GM12865 (cell line): Measurements from ENCODE around the gene GBA2.

Source experiments
- DNase-seq: peaks from one replicate; pipeline ENCODE4 v3.0.0; 2010; ENCODE audit warnings: low read depth
- H3K4me3 ChIP-seq: 2 replicates; pipeline ENCODE4 v1.5.1; 2011; ENCODE audit warnings: mild to moderate bottlenecking, low read depth, low read length, control low read depth
- TF ChIP-seq, protein P1 (sequence below): IDR thresholded peaks from 2 replicates; pipeline ENCODE4 v1.5.1; 2011; ENCODE audit warnings: low read length, control low read depth, low read depth, inconsistent platforms; ENCODE audit not compliant: insufficient read depth; ENCODE audit errors: missing control alignments

Gene GBA2

GRCh38 chr9:35757226-35757891 lies 8.3 kb upstream of the GBA2 start:
- peak overlapping the region; percentile 57 for H3K4me3 ChIP-seq
- TF ChIP-seq, protein P1, sequence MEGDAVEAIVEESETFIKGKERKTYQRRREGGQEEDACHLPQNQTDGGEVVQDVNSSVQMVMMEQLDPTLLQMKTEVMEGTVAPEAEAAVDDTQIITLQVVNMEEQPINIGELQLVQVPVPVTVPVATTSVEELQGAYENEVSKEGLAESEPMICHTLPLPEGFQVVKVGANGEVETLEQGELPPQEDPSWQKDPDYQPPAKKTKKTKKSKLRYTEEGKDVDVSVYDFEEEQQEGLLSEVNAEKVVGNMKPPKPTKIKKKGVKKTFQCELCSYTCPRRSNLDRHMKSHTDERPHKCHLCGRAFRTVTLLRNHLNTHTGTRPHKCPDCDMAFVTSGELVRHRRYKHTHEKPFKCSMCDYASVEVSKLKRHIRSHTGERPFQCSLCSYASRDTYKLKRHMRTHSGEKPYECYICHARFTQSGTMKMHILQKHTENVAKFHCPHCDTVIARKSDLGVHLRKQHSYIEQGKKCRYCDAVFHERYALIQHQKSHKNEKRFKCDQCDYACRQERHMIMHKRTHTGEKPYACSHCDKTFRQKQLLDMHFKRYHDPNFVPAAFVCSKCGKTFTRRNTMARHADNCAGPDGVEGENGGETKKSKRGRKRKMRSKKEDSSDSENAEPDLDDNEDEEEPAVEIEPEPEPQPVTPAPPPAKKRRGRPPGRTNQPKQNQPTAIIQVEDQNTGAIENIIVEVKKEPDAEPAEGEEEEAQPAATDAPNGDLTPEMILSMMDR, result no peak
- peak; percentile 76 for DNase-seq

DNA sequence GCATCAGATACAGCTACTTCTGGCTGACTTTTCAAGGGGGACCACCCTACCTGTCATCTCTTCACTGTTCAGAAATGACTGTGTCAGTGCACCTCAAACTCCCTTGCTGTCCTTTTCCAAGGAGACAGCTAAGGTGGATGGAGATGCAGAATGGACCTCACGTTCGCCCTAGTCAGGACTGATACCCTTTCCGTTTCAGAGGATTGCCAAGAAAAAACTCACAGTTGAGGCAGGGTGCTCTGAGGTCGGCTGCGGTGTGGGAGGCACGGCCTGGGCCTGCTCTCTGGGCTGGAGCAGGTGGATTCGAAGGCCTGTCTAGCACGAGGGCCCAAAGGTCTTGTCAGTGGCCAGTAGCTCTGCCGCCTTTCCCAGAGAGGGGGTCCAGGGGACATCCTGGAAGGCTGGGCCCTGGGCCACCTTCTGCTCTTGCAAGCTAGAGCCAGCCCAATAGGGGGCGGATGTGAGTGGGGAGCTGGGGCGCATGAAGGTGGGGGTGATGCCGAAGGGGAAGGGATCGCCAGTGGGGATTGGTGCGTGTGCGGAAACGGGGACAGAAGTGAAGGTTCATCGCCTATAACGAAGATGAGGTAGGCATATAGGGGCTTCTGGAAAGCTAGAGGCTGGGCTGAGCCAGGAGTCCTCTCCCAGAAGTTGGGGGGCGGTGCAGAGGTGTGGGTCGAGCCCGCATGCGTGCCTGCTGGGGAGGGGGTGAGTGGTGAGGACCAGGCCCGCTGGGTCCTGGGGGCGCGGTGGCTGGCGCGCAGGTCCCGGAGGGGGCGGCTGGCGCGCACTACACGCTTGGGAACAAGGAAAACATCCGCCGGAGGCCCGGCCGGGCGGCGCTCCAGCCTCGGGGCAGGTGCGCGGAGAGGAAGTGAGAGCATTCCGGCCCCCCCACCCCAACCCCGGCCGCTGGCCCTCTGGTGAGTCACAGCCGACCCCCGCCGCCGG lies 7.5 kb upstream of the GBA2 start:
- DNase-seq, result peak; percentile 89
- peak overlapping the region; percentile 57 for H3K4me3 ChIP-seq
- TF ChIP-seq, protein P1, result peak; percentile 93

GRCh38 chr9:35755071-35755470 lies 6.0 kb upstream of the GBA2 start:
- no peak for DNase-seq
- TF ChIP-seq, protein P1, result no peak
- H3K4me3 ChIP-seq, result no peak overlapping the region

- no peak within 1 kb of the TSS for H3K4me3 ChIP-seq
- TF ChIP-seq, protein P1, result no peak
- DNase-seq, result no peak
These were observed 5.2 kb upstream of the GBA2 start, which contains the start of gene MSMP for GRCh38 chr9:35754264-35754663. TSS of gene MSMP (minus strand) at chr9:35754276. CDS start at chr9:35754129, 147 bp downstream.

DNA sequence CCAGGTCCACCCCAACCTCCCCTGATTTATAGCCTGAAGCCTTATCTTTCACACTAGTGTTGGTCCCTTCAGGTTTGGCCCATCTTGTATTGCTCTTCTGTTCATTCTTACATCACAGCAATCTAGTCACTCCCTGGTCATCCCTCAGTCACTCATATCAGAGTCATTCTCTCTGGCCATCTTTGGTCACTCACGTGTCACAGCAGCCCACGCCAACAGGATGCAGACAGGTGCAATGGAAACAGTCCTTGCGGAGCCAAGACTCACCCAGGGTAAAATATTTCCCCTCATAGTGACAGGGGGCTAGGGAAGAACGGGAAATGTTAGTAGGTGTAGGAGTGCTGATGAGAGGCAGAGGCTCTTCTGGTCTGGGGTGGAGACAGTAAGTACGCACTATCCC lies 4.4 kb upstream of the GBA2 start:
- TF ChIP-seq, protein P1, result no peak
- H3K4me3 ChIP-seq, result no peak overlapping the region
- no peak for DNase-seq

GRCh38 chr9:35750256-35750531 lies 1.2 kb upstream of the GBA2 start:
- H3K4me3 ChIP-seq, result peak overlapping the region; percentile 70
- TF ChIP-seq, protein P1, result no peak
- no peak for DNase-seq
